OCI-LY7 (cell line): ENCODE data around the gene SYT11. TPM values are rescaled to one million over a fixed set of nuclear protein-coding genes. Genes with fewer than 3 reads are reported as not detected.

Experiments used
- BruUV-seq: library from RNA; stranded (reverse); fragments of 400-500 nt; replicated peaks from 2 replicates; lab custom pipeline; 2021; lab: Mats Ljungman, UMichigan
- CTCF ChIA-PET: fragments of 300-600 bp; sonication (Branson Sonifier 250); formaldehyde crosslinking; loops from one replicate; lab custom pipeline; 2022; ENCODE audit warnings: antibody characterized with exemption; ENCODE audit not compliant: unreplicated experiment; lab: Charles Lee
- POLR2A ChIA-PET: fragments of 300-600 bp; sonication (Branson Sonifier 250); formaldehyde crosslinking; loops from one replicate; lab custom pipeline; 2022; ENCODE audit warnings: antibody characterized with exemption; lab: Charles Lee
- DNase-seq: peaks from one replicate; pipeline ENCODE4 v3.0.0-alpha.2; 2015; ENCODE audit warnings: low spot score
- H2AFZ ChIP-seq: fragments of 200-600 bp; sonication (generic), shearing (Covaris generic); 2 replicates; pipeline ENCODE4 v1.6.1; 2014; ENCODE audit warnings: mild to moderate bottlenecking, antibody characterized with exemption, low read length, moderate library complexity
- H3K27ac ChIP-seq: fragments of 200-600 bp; sonication (generic); 2 replicates; pipeline ENCODE4 v1.5.1; 2014; ENCODE audit warnings: mixed run types, low read depth, mild to moderate bottlenecking, moderate library complexity, low read length, inconsistent platforms; ENCODE audit not compliant: poor library complexity, severe bottlenecking
- H3K36me3 ChIP-seq: fragments of 200-600 bp; sonication (generic); 2 replicates; pipeline ENCODE4 v1.6.1; 2014; ENCODE audit warnings: mild to moderate bottlenecking, antibody characterized with exemption, low read length, moderate library complexity, mixed read lengths; ENCODE audit not compliant: insufficient read depth
- H3K4me1 ChIP-seq: fragments of 200-600 bp; sonication (generic); 2 replicates; pipeline ENCODE4 v1.5.1; 2014; ENCODE audit warnings: mild to moderate bottlenecking, low read length; ENCODE audit not compliant: insufficient read depth, poor library complexity, severe bottlenecking
- H3K4me2 ChIP-seq: fragments of 200-600 bp; sonication (generic); 2 replicates; pipeline ENCODE4 v1.6.1; 2014; ENCODE audit warnings: mild to moderate bottlenecking, low read length
- H3K4me3 ChIP-seq: fragments of 200-600 bp; sonication (generic); 2 replicates; pipeline ENCODE4 v1.5.1; 2014; ENCODE audit warnings: mild to moderate bottlenecking, low read depth, low read length; ENCODE audit not compliant: poor library complexity, severe bottlenecking
- H3K79me2 ChIP-seq: fragments of 200-600 bp; sonication (generic); 2 replicates; pipeline ENCODE4 v1.6.1; 2016; ENCODE audit warnings: low read depth, mild to moderate bottlenecking, low read length, moderate library complexity, mixed read lengths; ENCODE audit not compliant: insufficient read depth
- H3K9me2 ChIP-seq: fragments of 200-600 bp; sonication (generic); 2 replicates; pipeline ENCODE4 v1.6.1; 2016; ENCODE audit warnings: mild to moderate bottlenecking, low read length, mixed read lengths; ENCODE audit not compliant: insufficient read depth
- H3K9me3 ChIP-seq: fragments of 200-600 bp; sonication (generic); 2 replicates; pipeline ENCODE4 v1.6.1; 2014; ENCODE audit warnings: mild to moderate bottlenecking, mixed run types, low read length, mixed read lengths
- H4K20me1 ChIP-seq: fragments of 200-600 bp; sonication (generic); 2 replicates; pipeline ENCODE4 v1.6.1; 2014; ENCODE audit warnings: mild to moderate bottlenecking, antibody characterized with exemption, low read length, moderate library complexity, mixed read lengths; ENCODE audit not compliant: insufficient read depth
- EZH2phosphoT487 ChIP-seq: fragments of 200-600 bp; sonication (generic); IDR thresholded peaks from 2 replicates; pipeline ENCODE4 v1.6.1; 2018; ENCODE audit warnings: low read depth, borderline replicate concordance, mild to moderate bottlenecking, mixed run types, antibody characterized with exemption, low read length, moderate library complexity, mixed read lengths
- intact Hi-C: fragments of 100-400 bp; cut with micrococcal nuclease; formaldehyde crosslinking; loops from one replicate; pipeline ENCODE4 v1.10.0; 2022; ENCODE audit not compliant: unreplicated experiment
- total RNA-seq, 2 experiments: library from RNA; depleted of rRNA in 1 of 2; stranded (reverse); fragments of >200 nt in 1 of 2; shearing (Covaris generic) in 1 of 2; gene quantifications; 2 replicates each; pipeline ENCODE4 v1.2.3, GENCODE V29; 2014 to 2022
- TF ChIP-seq, protein P1 (sequence below): fragments of 200-600 bp; sonication (generic); conservative IDR thresholded peaks from 2 replicates; pipeline ENCODE4 v1.5.1; 2014; ENCODE audit warnings: mild to moderate bottlenecking, antibody characterized with exemption, low read length, moderate library complexity, mixed read lengths

The SYT11 gene
- total RNA-seq, 2 experiments from 2014 or later: 41.8 to 60.8 TPM

DNA sequence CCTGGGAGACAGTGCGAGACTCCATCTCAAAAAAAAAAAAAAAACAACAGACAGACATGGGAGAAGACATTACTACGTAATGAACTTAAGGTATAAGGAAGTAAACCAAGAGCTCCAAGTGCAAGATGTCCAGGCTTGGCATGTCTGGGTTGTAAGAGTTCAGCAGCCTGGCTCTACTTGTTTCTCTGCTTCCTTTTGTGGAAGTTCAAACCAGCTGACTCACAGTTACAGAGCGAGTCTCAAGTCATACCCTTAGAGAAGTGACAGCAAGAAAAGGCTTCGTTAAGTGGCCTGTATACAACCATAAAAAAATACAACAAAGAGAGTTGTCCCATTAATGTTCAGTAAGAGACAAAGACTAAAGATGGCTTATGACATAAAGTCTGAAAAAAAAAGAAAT lies 50.5 kb downstream of the SYT11 start:
- TF ChIP-seq EZH2phosphoT487: no peak
- TF ChIP-seq, protein P1, sequence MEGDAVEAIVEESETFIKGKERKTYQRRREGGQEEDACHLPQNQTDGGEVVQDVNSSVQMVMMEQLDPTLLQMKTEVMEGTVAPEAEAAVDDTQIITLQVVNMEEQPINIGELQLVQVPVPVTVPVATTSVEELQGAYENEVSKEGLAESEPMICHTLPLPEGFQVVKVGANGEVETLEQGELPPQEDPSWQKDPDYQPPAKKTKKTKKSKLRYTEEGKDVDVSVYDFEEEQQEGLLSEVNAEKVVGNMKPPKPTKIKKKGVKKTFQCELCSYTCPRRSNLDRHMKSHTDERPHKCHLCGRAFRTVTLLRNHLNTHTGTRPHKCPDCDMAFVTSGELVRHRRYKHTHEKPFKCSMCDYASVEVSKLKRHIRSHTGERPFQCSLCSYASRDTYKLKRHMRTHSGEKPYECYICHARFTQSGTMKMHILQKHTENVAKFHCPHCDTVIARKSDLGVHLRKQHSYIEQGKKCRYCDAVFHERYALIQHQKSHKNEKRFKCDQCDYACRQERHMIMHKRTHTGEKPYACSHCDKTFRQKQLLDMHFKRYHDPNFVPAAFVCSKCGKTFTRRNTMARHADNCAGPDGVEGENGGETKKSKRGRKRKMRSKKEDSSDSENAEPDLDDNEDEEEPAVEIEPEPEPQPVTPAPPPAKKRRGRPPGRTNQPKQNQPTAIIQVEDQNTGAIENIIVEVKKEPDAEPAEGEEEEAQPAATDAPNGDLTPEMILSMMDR: no peak
- ChIA-PET CTCF (no interaction called here), POLR2A (no interaction called here)
- peak; percentile 29 for DNase-seq
- H2AFZ ChIP-seq: no peak overlapping the region
- H3K36me3 ChIP-seq: peaks cover 91% of the 10 kb centered on the region
- BruUV-seq: no TSS peak
- H3K4me1 ChIP-seq: peaks cover 23% of the 10 kb centered on the region
- H4K20me1 ChIP-seq: no peaks in the 10 kb centered on the region
- H3K4me3 ChIP-seq: peak overlapping the region; percentile 78
- H3K9me2 ChIP-seq: no peaks in the 10 kb centered on the region
- peaks cover 12% of the 10 kb centered on the region; the same call in 1 of the 2 replicates for H3K79me2 ChIP-seq
- peak overlapping the region; percentile 11 for H3K27ac ChIP-seq
- intact Hi-C loops: no loop called here
- H3K4me2 ChIP-seq: peak overlapping the region; percentile 90
- H3K9me3 ChIP-seq: no peaks in the 10 kb centered on the region

DNA sequence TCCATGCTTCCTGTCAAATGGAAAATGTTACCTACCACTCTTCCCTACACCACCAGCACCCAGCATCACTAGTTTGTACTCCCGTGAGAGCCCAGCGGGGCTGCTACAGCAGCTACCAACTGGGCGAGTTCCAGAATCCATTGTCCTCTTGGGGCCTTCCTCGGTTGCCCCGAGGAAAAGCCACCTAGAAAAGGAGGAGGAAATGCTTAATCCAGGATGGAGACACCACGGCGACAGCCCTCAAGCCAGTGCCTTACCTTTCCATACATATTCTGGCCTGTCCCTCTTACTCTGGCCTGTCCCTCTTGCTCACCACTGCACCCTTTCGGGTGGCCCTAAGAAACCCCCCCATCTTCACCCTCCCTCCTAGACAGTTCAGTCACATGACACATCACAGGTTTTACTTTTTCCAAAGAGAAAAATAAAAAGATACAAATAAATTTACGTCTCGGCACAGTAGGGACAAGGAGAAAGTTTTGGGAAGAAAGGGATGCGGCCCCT lies 51.3 kb downstream of the SYT11 start:
- intact Hi-C loops: no loop called here
- POLR2A ChIA-PET: no interaction called here
- Histone ChIP-seq H3K4me3 (peak overlapping the region; percentile 78), H3K4me2 (peak overlapping the region; percentile 90), H3K27ac (peak overlapping the region; percentile 65), H2AFZ (no peak overlapping the region), H3K9me3 (no peaks in the 10 kb centered on the region), H3K79me2 (peaks cover 12% of the 10 kb centered on the region; the same call in 1 of the 2 replicates), H3K4me1 (peaks cover 23% of the 10 kb centered on the region), H3K9me2 (no peaks in the 10 kb centered on the region), H4K20me1 (no peaks in the 10 kb centered on the region), H3K36me3 (peaks cover 91% of the 10 kb centered on the region)
- CTCF ChIA-PET: interaction anchor here (0.6 to 1.0 kb wide), 2 partner anchors 49 to 132 kb away, joined by 3 read pairs; no protein-coding TSS in a partner anchor
- peak; percentile 31 for DNase-seq
- no peak for TF ChIP-seq EZH2phosphoT487
- TF ChIP-seq, protein P1: peak; percentile 34; the same call in 1 of the 2 replicates
- BruUV-seq: no TSS peak
